CD4-positive, alpha-beta T cell (primary cell): ENCODE measurements around the gene LLGL2. TPM values are rescaled to one million over a fixed set of nuclear protein-coding genes. Genes with fewer than 3 reads are reported as not detected.

Experiments
- ATAC-seq: fragments of 200-7000 bp; cut with Tn5 transposase; one replicate; pipeline ENCODE4 v1.10.0; 2022; ENCODE audit warnings: mild to moderate bottlenecking; ENCODE audit not compliant: poor library complexity
- CTCF ChIA-PET: fragments of 350-600 bp; sonication (Branson Sonifier 250); formaldehyde crosslinking; loops from one replicate; lab custom pipeline; 2021; ENCODE audit warnings: antibody characterized with exemption, inconsistent platforms; lab: Charles Lee
- POLR2A ChIA-PET: fragments of 350-600 bp; sonication (Branson Sonifier 250); formaldehyde crosslinking; loops from one replicate; lab custom pipeline; 2021; ENCODE audit warnings: antibody characterized with exemption, inconsistent platforms; lab: Charles Lee
- DNase-seq, 14 experiments: peaks; one replicate each; pipeline ENCODE4 v3.0.0-alpha.2; 2013 to 2020; ENCODE audit warnings: mixed read lengths in 2 of 14
- H3K27ac ChIP-seq, 2 donors: one replicate each; pipeline versions ENCODE4 v1.5.1 to v1.7.0; 2013; ENCODE audit warnings: low read length in 2 of 2, low read depth in 1 of 2, mild to moderate bottlenecking in 1 of 2
- H3K27me3 ChIP-seq, 2 experiments: 1 replicate in 1 of 2; 2 replicates in 1 of 2; pipeline versions ENCODE4 v1.6.1 to v1.7.0; 2013; ENCODE audit warnings: low read length in 2 of 2, control low read depth in 1 of 2, mild to moderate bottlenecking in 1 of 2, moderate library complexity in 1 of 2; ENCODE audit not compliant: insufficient read depth in 2 of 2, control insufficient read depth in 1 of 2
- H3K36me3 ChIP-seq: one replicate; pipeline ENCODE4 v1.6.1; 2013; ENCODE audit warnings: low read length, control low read depth; ENCODE audit not compliant: insufficient read depth
- H3K4me1 ChIP-seq: one replicate; pipeline ENCODE4 v1.6.1; 2013; ENCODE audit warnings: low read length, control low read depth; ENCODE audit not compliant: insufficient read depth
- H3K4me3 ChIP-seq: one replicate; pipeline ENCODE4 v1.5.1; 2013; ENCODE audit warnings: mild to moderate bottlenecking, low read length, moderate library complexity
- H3K9me3 ChIP-seq, 2 experiments: 1 replicate in 1 of 2; 2 replicates in 1 of 2; pipeline versions ENCODE4 v1.6.1 to v1.7.0; 2013; ENCODE audit warnings: low read length in 2 of 2, mild to moderate bottlenecking in 2 of 2, control low read depth in 1 of 2, moderate library complexity in 1 of 2; ENCODE audit not compliant: control insufficient read depth in 1 of 2, insufficient read depth in 1 of 2
- H3K27ac Mint-ChIP-seq: one replicate; pipeline ENCODE4 v1.8.0; 2020; ENCODE audit warnings: mixed read lengths
- H3K27me3 Mint-ChIP-seq: one replicate; pipeline ENCODE4 v1.8.0; 2021; ENCODE audit warnings: mixed read lengths
- H3K36me3 Mint-ChIP-seq: one replicate; pipeline ENCODE4 v1.8.0; 2021; ENCODE audit warnings: low read depth, mixed read lengths
- H3K4me1 Mint-ChIP-seq: one replicate; pipeline ENCODE4 v1.8.0; 2021; ENCODE audit warnings: low read depth, mixed read lengths
- H3K4me3 Mint-ChIP-seq: one replicate; pipeline ENCODE4 v1.8.0; 2020; ENCODE audit warnings: mild to moderate bottlenecking, mixed read lengths
- H3K9me3 Mint-ChIP-seq: one replicate; pipeline ENCODE4 v1.8.0; 2020; ENCODE audit warnings: mixed read lengths
- CTCF ChIP-seq: fragments of 200-600 bp; IDR thresholded peaks from one replicate; pipeline ENCODE4 v1.8.0; 2022; ENCODE audit warnings: antibody characterized with exemption, mild to moderate bottlenecking
- intact Hi-C, 2 experiments: fragments of 100-400 bp; cut with DNase I in 1 of 2; cut with micrococcal nuclease in 1 of 2; formaldehyde crosslinking; loops; one replicate each; pipeline versions ENCODE4 v1.15.1 to v1.9.0; 2023 to 2025; cut with DNase I, micrococcal nuclease
- total RNA-seq, 174 experiments: library from RNA in 2 of 174; stranded (reverse) in 2 of 174; gene quantifications; one replicate each; pipeline ENCODE4 v1.2.3 and lab custom pipeline; 2021 to 2026

Gene LLGL2
- total RNA-seq, 2 experiments from 2014 or later, result 31.2 to 34.2 TPM

- peaks cover 14% of the 10 kb centered on the region for H3K36me3 ChIP-seq
- H3K4me1 ChIP-seq, result peaks cover 25% of the 10 kb centered on the region
- POLR2A ChIA-PET, result interaction anchor here (1.1 to 2.5 kb wide), 4 partner anchors 11 to 52 kb away, joined by 4 to 16 read pairs (median 10); partner anchors contain the start of genes LLGL2, MYO15B and TSEN54
- DNase-seq (no peak), ATAC-seq (no peak)
- H3K27ac Mint-ChIP-seq, result peak overlapping the region; percentile 87
- peak overlapping the region in 1 of 2 donors; percentile 71 for H3K27ac ChIP-seq
- no peak overlapping the region for H3K4me3 Mint-ChIP-seq
- no peaks in the 10 kb centered on the region for H3K9me3 Mint-ChIP-seq
- peaks cover 26% of the 10 kb centered on the region for H3K4me1 Mint-ChIP-seq
- H3K9me3 ChIP-seq, result no peaks in the 10 kb centered on the region
- H3K27me3 ChIP-seq, result no peaks in the 10 kb centered on the region
- no peak for TF ChIP-seq CTCF
- CTCF ChIA-PET, result no interaction called here
- no peak overlapping the region for H3K4me3 ChIP-seq
- peaks cover 14% of the 10 kb centered on the region for H3K36me3 Mint-ChIP-seq
- no peaks in the 10 kb centered on the region for H3K27me3 Mint-ChIP-seq
- intact Hi-C loops, result no loop called here
Measured at GRCh38 chr17:75535871-75536270, 10.4 kb downstream of the LLGL2 start.

- no peak overlapping the region for H3K27ac ChIP-seq
- no peaks in the 10 kb centered on the region for H3K9me3 Mint-ChIP-seq
- DNase-seq, result no peak
- H3K27me3 Mint-ChIP-seq, result no peaks in the 10 kb centered on the region
- no peak overlapping the region for H3K4me3 ChIP-seq
- no peaks in the 10 kb centered on the region for H3K9me3 ChIP-seq
- H3K36me3 ChIP-seq, result peaks cover 12% of the 10 kb centered on the region
- TF ChIP-seq CTCF, result no peak
- intact Hi-C loops, result no loop called here
- ChIA-PET POLR2A (interaction anchor here (2.5 kb wide), 1 partner anchor 11 kb away, joined by 16 read pairs; the partner anchor contains the start of gene LLGL2), CTCF (no interaction called here)
- H3K27me3 ChIP-seq, result no peaks in the 10 kb centered on the region
- H3K27ac Mint-ChIP-seq, result no peak overlapping the region
- no peak for ATAC-seq
- H3K4me3 Mint-ChIP-seq, result no peak overlapping the region
- H3K4me1 ChIP-seq, result peaks cover 25% of the 10 kb centered on the region
- H3K4me1 Mint-ChIP-seq, result peaks cover 26% of the 10 kb centered on the region
- peaks cover 14% of the 10 kb centered on the region for H3K36me3 Mint-ChIP-seq
Measured at GRCh38 chr17:75536366-75536765, 10.9 kb downstream of the LLGL2 start.

GRCh38 chr17:75539967-75540729 is 14.7 kb downstream of the LLGL2 start:
- ATAC-seq, result no peak
- Histone ChIP-seq H3K4me3 (no peak overlapping the region), H3K4me1 (peaks cover 12% of the 10 kb centered on the region), H3K36me3 (peaks cover 8% of the 10 kb centered on the region), H3K27ac (no peak overlapping the region), H3K9me3 (no peaks in the 10 kb centered on the region), H3K27me3 (no peaks in the 10 kb centered on the region)
- no peak overlapping the region for H3K27ac Mint-ChIP-seq
- CTCF ChIA-PET, result no interaction called here
- no peak overlapping the region for H3K4me3 Mint-ChIP-seq
- no peaks in the 10 kb centered on the region for H3K9me3 Mint-ChIP-seq
- no peaks in the 10 kb centered on the region for H3K36me3 Mint-ChIP-seq
- no peak for TF ChIP-seq CTCF
- intact Hi-C loops, result no loop called here
- no peak for DNase-seq
- peaks cover 7% of the 10 kb centered on the region for H3K4me1 Mint-ChIP-seq
- no peaks in the 10 kb centered on the region for H3K27me3 Mint-ChIP-seq
- POLR2A ChIA-PET, result no interaction called here
